HepG2 (cell line): ENCODE data around the gene PRMT2. TPM values are rescaled to one million over a fixed set of nuclear protein-coding genes. Genes with fewer than 3 reads are reported as not detected.
A peak's percentile ranks its signal among the peaks of the same experiment; 100 is the strongest.

Experiments used
- CHCHD3 ChIP-seq: sonication (generic); formaldehyde crosslinking; IDR thresholded peaks from 2 replicates; pipeline ENCODE4 v1.8.0; 2022; ENCODE audit warnings: mild to moderate bottlenecking, missing genetic modification reagents, moderate library complexity
- HNF4G ChIP-seq, 2 experiments: sonication (generic) in 1 of 2; formaldehyde crosslinking in 1 of 2; IDR thresholded peaks; 2 replicates each; pipeline versions ENCODE4 v1.4.0 to v1.6.1; 2011 to 2020; ENCODE audit warnings: borderline replicate concordance in 2 of 2, low read depth in 2 of 2, mild to moderate bottlenecking in 2 of 2, low read length in 1 of 2, missing genetic modification reagents in 1 of 2, moderate library complexity in 1 of 2
- KLF9 ChIP-seq: IDR thresholded peaks from 2 replicates; pipeline ENCODE4 v1.6.1; 2016; ENCODE audit warnings: low read depth
- RFX5 ChIP-seq: IDR thresholded peaks from 2 replicates; pipeline ENCODE4 v1.6.1; 2011; ENCODE audit warnings: low read depth, low read length, improper control_type of control experiment
- SRSF9 ChIP-seq: fragments of 200-400 bp; formaldehyde crosslinking; IDR thresholded peaks from 2 replicates; pipeline ENCODE4 v1.6.1; 2018; ENCODE audit warnings: borderline replicate concordance, mild to moderate bottlenecking, low read depth, low read length; ENCODE audit not compliant: insufficient read depth, poor library complexity, severe bottlenecking
- TOE1 ChIP-seq: sonication (generic); formaldehyde crosslinking; IDR thresholded peaks from 2 replicates; pipeline ENCODE4 v1.4.0; 2020; ENCODE audit warnings: mild to moderate bottlenecking, missing genetic modification reagents
- ZNF326 ChIP-seq: sonication (generic); formaldehyde crosslinking; IDR thresholded peaks from 2 replicates; pipeline ENCODE4 v1.4.0; 2020; ENCODE audit warnings: missing genetic modification reagents, borderline replicate concordance
- ZNF615 ChIP-seq: sonication (generic); formaldehyde crosslinking; IDR thresholded peaks from 2 replicates; pipeline ENCODE4 v1.5.0; 2020; ENCODE audit warnings: mild to moderate bottlenecking, missing genetic modification reagents, borderline replicate concordance
- polyA plus RNA-seq, 8 experiments: library from polyadenylated mRNA; depleted of rRNA in 3 of 8; stranded (reverse) in 7 of 8; unstranded in 1 of 8; fragments of >200 nt; fragmentation: Illumina TruSeq in 4 of 8; extraction: Trizol in 4 of 8; gene quantifications; 2 replicates each; pipeline versions ENCODE4 v1.2.1 to v1.2.3, GENCODE V29; 2011 to 2016; ENCODE audit warnings: low read depth in 4 of 8, missing spikeins in 1 of 8, mixed read lengths in 1 of 8; ENCODE audit not compliant: insufficient read depth in 1 of 8
- total RNA-seq, 5 experiments: library from RNA; depleted of rRNA; stranded (reverse); fragments of >200 nt; fragmentation: Illumina TruSeq; extraction: Trizol; gene quantifications; 2 replicates each; pipeline ENCODE4 v1.2.3, GENCODE V29; 2016; ENCODE audit warnings: low read depth in 1 of 5
- TF ChIP-seq, protein P1 (sequence below): sonication (generic); formaldehyde crosslinking; IDR thresholded peaks from one replicate; pipeline ENCODE4 v1.5.1; 2020; ENCODE audit warnings: mild to moderate bottlenecking, missing genetic modification reagents; ENCODE audit errors: not compliant biosample characterization
- TF ChIP-seq, protein P2 (sequence below): sonication (generic); formaldehyde crosslinking; IDR thresholded peaks from 2 replicates; pipeline ENCODE4 v1.4.0; 2020; ENCODE audit warnings: mild to moderate bottlenecking, missing genetic modification reagents
- TF ChIP-seq, protein P3 (sequence below): sonication (generic); formaldehyde crosslinking; IDR thresholded peaks from 2 replicates; pipeline ENCODE4 v1.4.0; 2020; ENCODE audit warnings: mild to moderate bottlenecking, missing genetic modification reagents

PRMT2 gene
- total and polyA plus RNA-seq, 2 of the 13 experiments (the other 11 are each of a cell fraction or from before 2014, with no cell fraction given), result 54.4 to 78.8 TPM

DNA sequence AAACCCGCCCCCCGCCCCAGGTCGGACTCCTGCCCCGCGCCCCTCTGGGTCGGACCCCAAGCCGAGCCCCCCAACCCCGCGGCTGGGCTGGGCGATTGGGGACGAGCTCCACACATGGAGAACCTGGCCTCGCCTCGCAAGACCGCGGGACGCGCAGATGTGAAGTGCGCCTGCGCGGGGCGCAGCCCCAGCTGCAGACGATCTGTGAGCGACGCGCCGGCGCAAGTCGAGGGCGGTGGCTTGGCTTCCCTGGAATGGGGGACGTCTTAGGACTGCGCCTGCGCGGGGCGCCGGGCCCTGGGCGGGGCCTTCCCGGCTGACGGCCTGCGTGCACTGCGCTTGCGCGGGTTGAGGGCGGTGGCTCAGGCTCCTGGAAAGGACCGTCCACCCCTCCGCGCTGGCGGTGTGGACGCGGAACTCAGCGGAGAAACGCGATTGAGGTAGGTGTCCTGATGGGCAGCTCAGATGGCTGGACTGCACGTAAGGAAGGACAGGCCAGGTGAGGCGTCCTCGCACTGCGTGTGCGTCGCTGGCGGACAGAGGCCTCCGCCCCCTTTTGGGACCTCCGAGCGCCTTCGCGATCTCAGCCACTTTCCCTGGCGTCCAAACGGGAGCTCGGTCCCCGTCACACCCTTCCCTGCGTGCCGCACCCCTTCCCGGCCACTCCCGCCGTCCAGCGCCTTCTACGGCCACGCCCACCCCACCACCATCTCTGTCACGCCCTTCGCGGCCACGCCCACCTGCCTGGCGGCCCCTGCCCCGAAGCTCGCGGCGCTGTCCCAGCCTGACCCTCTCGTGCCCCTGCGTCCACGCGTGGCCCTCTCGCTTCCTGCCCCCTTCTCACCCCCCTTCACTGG is at the start of gene PRMT2 (continued):
- TF ChIP-seq, protein P1, sequence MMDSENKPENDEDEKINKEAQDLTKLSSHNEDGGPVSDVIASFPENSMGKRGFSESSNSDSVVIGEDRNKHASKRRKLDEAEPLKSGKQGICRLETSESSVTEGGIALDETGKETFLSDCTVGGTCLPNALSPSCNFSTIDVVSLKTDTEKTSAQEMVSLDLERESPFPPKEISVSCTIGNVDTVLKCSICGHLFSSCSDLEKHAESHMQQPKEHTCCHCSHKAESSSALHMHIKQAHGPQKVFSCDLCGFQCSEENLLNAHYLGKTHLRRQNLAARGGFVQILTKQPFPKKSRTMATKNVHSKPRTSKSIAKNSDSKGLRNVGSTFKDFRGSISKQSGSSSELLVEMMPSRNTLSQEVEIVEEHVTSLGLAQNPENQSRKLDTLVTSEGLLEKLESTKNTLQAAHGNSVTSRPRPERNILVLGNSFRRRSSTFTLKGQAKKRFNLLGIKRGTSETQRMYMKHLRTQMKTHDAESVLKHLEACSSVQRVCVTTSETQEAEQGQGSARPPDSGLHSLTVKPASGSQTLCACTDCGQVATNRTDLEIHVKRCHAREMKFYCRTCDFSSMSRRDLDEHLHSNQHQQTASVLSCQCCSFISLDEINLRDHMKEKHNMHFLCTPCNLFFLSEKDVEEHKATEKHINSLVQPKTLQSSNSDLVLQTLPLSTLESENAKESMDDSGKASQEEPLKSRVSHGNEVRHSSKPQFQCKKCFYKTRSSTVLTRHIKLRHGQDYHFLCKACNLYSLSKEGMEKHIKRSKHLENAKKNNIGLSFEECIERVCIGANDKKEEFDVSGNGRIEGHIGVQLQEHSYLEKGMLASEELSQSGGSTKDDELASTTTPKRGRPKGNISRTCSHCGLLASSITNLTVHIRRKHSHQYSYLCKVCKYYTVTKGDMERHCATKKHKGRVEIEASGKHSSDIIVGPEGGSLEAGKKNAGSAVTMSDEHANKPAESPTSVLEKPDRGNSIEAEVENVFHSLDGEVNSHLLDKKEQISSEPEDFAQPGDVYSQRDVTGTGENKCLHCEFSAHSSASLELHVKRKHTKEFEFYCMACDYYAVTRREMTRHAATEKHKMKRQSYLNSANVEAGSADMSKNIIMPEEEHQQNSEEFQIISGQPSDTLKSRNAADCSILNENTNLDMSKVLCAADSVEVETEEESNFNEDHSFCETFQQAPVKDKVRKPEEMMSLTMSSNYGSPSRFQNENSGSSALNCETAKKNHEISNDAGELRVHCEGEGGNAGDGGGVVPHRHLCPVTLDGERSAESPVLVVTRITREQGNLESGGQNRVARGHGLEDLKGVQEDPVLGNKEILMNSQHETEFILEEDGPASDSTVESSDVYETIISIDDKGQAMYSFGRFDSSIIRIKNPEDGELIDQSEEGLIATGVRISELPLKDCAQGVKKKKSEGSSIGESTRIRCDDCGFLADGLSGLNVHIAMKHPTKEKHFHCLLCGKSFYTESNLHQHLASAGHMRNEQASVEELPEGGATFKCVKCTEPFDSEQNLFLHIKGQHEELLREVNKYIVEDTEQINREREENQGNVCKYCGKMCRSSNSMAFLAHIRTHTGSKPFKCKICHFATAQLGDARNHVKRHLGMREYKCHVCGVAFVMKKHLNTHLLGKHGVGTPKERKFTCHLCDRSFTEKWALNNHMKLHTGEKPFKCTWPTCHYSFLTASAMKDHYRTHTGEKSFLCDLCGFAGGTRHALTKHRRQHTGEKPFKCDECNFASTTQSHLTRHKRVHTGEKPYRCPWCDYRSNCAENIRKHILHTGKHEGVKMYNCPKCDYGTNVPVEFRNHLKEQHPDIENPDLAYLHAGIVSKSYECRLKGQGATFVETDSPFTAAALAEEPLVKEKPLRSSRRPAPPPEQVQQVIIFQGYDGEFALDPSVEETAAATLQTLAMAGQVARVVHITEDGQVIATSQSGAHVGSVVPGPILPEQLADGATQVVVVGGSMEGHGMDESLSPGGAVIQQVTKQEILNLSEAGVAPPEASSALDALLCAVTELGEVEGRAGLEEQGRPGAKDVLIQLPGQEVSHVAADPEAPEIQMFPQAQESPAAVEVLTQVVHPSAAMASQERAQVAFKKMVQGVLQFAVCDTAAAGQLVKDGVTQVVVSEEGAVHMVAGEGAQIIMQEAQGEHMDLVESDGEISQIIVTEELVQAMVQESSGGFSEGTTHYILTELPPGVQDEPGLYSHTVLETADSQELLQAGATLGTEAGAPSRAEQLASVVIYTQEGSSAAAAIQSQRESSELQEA (CRISPR knock-in tag), result peak; percentile 91
- TF ChIP-seq SRSF9 (no peak), TOE1 (CRISPR knock-in tag) (no peak), CHCHD3 (no peak), RFX5 (no peak), ZNF615 (CRISPR knock-in tag) (no peak), HNF4G (IDR thresholded peaks at IDR 0.05; ENCODE audit: borderline replicate concordance, low read depth, low read length) (no peak), HNF4G (CRISPR knock-in tag; IDR thresholded peaks at IDR 0.05; ENCODE audit: borderline replicate concordance, low read depth) (peak; percentile 47; the same call in 1 of the 2 replicates), KLF9 (CRISPR knock-in tag) (peak; percentile 100), ZNF326 (CRISPR knock-in tag) (no peak)
- TF ChIP-seq, protein P2, sequence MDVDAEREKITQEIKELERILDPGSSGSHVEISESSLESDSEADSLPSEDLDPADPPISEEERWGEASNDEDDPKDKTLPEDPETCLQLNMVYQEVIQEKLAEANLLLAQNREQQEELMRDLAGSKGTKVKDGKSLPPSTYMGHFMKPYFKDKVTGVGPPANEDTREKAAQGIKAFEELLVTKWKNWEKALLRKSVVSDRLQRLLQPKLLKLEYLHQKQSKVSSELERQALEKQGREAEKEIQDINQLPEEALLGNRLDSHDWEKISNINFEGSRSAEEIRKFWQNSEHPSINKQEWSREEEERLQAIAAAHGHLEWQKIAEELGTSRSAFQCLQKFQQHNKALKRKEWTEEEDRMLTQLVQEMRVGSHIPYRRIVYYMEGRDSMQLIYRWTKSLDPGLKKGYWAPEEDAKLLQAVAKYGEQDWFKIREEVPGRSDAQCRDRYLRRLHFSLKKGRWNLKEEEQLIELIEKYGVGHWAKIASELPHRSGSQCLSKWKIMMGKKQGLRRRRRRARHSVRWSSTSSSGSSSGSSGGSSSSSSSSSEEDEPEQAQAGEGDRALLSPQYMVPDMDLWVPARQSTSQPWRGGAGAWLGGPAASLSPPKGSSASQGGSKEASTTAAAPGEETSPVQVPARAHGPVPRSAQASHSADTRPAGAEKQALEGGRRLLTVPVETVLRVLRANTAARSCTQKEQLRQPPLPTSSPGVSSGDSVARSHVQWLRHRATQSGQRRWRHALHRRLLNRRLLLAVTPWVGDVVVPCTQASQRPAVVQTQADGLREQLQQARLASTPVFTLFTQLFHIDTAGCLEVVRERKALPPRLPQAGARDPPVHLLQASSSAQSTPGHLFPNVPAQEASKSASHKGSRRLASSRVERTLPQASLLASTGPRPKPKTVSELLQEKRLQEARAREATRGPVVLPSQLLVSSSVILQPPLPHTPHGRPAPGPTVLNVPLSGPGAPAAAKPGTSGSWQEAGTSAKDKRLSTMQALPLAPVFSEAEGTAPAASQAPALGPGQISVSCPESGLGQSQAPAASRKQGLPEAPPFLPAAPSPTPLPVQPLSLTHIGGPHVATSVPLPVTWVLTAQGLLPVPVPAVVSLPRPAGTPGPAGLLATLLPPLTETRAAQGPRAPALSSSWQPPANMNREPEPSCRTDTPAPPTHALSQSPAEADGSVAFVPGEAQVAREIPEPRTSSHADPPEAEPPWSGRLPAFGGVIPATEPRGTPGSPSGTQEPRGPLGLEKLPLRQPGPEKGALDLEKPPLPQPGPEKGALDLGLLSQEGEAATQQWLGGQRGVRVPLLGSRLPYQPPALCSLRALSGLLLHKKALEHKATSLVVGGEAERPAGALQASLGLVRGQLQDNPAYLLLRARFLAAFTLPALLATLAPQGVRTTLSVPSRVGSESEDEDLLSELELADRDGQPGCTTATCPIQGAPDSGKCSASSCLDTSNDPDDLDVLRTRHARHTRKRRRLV (CRISPR knock-in tag), result peak; percentile 83
- TF ChIP-seq, protein P3, sequence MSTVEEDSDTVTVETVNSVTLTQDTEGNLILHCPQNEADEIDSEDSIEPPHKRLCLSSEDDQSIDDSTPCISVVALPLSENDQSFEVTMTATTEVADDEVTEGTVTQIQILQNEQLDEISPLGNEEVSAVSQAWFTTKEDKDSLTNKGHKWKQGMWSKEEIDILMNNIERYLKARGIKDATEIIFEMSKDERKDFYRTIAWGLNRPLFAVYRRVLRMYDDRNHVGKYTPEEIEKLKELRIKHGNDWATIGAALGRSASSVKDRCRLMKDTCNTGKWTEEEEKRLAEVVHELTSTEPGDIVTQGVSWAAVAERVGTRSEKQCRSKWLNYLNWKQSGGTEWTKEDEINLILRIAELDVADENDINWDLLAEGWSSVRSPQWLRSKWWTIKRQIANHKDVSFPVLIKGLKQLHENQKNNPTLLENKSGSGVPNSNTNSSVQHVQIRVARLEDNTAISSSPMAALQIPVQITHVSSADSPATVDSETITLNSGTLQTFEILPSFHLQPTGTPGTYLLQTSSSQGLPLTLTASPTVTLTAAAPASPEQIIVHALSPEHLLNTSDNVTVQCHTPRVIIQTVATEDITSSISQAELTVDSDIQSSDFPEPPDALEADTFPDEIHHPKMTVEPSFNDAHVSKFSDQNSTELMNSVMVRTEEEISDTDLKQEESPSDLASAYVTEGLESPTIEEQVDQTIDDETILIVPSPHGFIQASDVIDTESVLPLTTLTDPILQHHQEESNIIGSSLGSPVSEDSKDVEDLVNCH (CRISPR knock-in tag), result no peak
